HG03575 (cell line): Measurements from ENCODE around the gene DDX20.
"Not testable (repeated sequence)": the region's sequence is repeated elsewhere in the genome, so short reads cannot be mapped to it uniquely, and the experiment has no call there.

Experiments
- ATAC-seq: cut with Tn5 transposase; IDR thresholded peaks from one replicate; pipeline ENCODE4 v1.9.1; 2021; ENCODE audit not compliant: unreplicated experiment, insufficient number of reproducible peaks, low FRiP score; ENCODE audit errors: extremely low read depth

DDX20 gene

DNA sequence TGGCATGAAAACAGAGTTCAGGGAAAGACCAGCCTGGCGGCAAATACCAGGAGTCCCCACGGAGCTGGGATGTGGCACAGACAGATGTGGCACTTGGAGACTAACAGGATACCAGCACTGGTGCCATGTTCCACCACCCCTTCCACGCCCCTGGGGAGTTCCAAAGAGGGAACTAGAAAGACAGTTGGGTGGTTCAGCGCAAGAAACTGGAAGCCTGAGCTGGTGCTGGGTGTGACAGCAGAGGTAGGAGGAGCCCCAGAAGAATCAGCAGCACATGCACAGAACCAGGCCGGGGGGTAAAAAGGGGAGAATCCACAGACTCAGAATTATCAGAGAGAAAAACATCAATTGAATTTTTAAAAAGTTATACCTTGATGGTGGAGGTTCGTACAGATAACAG is 22.4 kb downstream of the DDX20 start:
- ATAC-seq = no peak

DNA sequence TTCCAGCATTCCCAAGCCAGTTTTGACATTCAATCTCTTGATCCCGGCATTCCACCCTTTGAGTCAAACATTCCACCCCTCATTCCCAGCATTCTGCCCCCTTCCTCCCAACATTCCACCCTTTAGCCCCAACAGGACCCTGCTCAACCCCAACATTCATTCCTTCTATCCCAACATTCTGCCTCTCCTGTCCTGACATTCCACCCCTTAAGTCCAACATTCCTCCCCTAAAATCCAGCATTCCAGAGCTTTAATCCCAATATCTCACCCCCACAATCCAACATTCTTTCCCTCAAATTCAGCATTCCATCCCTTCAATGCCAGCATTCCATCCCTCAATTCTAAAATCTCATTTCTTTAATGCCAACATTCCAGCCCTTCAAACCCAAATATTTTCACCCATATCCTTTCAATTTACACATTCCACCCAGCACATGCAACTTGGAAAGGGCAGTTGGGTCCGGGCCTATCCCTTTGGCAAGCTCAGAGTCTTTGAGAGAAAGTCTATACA is 22.9 kb downstream of the DDX20 start:
- ATAC-seq = no peak

DNA sequence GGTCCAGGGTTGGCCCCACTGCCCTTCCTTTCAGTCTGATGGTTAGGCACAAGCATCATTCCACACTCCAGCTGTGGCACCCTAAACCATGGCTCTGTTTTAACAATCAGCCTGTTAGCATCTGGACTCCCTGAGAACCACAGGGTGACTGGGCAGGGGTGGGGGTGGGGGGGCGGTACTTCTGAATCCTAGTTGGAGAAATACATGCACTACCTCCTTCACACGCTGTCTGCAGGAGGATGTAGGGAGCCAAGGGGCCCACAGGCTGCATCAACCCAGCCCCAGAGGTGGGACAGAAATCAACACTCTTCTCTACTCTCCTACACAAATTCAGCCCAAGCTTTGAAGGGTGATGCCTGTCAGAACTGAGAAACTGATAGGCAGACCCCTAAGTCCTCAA is 23.8 kb downstream of the DDX20 start:
- ATAC-seq = no peak

GRCh38 chr1:111784273-111784901 is 28.7 kb downstream of the DDX20 start:
- ATAC-seq = no peak

- no peak for ATAC-seq
These were observed 31.0 kb downstream of the DDX20 start for GRCh38 chr1:111786669-111787207.

DNA sequence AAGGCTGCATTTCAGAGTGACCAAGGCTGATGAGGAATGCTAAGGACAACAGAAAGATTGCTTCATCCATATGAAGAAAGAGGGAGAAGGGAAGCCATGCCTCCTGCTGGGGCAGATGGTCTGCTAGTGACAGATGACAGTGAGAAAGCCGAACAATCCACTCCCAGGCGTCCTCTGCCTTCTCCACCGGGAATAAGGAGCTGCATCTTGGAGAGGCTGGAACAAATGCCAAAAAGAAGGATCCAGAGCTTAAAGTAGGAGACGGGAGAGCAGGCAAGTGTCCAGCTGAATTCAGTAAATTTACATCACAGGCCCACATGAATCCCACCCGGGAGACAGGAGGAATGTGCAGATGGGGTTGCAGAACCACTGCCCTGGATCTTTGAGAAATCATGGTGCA is 33.4 kb downstream of the DDX20 start:
- no peak for ATAC-seq

GRCh38 chr1:111789666-111790316 is 34.1 kb downstream of the DDX20 start:
- ATAC-seq = no peak

GRCh38 chr1:111791776-111792175 is 36.1 kb downstream of the DDX20 start:
- no peak for ATAC-seq

- ATAC-seq = no peak
These were observed 36.5 kb downstream of the DDX20 start for GRCh38 chr1:111792249-111792648.

- no peak for ATAC-seq
These were observed 38.2 kb downstream of the DDX20 start for GRCh38 chr1:111793923-111794322.

DNA sequence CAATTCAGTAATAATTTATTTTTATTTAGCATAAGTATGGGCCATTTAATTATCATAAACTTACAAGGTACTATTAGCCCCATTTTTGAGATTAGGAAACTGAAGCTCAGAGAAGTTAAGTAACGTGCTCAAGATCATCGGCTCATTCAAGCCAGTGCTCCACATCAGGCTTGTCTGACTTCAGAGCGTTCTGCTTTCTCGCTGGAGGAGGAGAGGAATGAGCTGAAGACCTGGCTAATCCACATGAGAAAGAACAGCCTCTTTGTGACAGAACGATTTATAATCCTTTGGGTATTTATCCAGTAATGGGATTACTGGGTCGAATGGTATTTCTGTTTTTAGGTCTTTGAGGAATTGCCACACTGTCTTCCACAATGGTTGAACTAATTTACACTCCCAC is 39.7 kb downstream of the DDX20 start:
- no peak for ATAC-seq

GRCh38 chr1:111798580-111798979 is 42.9 kb downstream of the DDX20 start:
- no peak for ATAC-seq

DNA sequence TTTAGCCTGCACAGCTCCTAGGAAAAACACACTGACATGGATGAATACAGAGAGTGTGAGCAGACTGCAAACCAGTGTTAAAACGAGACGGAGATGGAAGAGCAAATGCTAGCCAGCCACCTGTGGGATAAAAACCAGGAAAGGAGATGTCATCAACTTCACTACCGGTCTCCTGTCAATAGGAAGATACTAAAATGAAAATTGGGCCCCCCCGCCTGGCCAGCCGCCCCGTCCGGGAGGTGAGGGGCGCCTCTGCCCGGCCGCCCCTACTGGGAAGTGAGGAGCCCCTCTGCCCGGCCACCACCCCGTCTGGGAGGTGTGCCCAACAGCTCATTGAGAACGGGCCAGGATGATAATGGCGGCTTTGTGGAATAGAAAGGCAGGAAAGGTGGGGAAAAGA is 44.0 kb downstream of the DDX20 start:
- not testable (repeated sequence) for ATAC-seq

DNA sequence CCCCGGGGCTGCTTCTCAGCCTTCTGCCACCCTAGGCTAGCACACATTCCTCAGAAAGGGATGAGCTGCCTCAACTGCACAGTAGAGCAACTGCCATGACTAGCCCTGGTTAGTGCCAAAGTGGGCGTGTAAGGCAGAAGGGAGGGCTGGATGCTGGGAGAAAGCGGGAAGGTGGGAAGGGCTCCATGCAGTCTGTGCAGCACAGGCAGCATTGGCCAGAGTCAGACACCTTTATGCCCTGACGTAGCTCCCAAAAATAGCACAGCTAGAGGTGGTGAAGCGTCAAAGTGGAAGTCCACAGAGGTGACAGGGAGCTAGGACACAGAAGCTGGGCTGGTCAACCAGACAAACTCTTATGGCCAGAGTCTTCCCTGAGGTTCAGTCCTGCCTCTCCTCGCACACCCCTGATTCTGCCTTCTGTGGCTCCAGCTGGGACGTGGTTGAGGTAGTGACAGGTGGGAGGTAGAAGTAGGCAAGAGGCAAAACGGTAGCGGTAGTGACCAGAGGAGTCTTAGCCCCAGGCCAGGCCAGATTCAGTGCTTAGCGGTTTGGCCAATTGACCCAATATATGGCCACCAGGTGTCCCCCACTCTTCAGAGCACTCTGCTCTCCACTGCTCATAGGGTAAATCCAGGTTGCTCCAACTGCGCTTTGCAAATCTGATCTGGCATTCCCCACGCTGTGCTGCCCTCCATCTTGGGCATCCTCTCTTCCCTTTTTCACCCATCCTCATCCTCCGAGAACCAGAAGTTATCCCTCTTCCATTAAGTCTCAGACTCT is 45.6 kb downstream of the DDX20 start:
- no peak for ATAC-seq

GRCh38 chr1:111802110-111802509 is 46.4 kb downstream of the DDX20 start:
- no peak for ATAC-seq

GRCh38 chr1:111802984-111803383 is 47.3 kb downstream of the DDX20 start:
- no peak for ATAC-seq

- no peak for ATAC-seq
These were observed 48.2 kb downstream of the DDX20 start for GRCh38 chr1:111803951-111804350.

GRCh38 chr1:111804776-111805175 is 49.1 kb downstream of the DDX20 start:
- ATAC-seq = no peak

DNA sequence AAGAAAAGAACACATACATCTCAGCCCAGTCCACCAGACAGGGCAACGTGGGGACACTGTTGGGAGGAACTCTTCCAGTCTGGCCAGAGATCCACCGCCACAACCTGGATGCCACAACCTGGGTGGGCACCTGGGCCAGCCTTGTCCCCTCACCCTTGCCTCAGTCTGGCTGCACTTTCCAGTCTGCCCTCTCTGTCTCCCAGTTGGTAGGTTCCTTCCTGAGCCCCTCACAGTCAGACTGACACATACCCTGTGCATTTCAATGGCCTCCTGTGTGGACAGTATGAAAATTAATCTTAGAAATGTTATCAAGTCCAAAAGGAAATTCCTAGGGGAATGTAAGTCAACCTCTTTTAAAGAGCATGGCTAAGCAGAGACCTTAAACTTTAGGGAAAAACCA is 49.5 kb downstream of the DDX20 start:
- ATAC-seq = no peak

- no peak for ATAC-seq
These were observed 56.2 kb downstream of the DDX20 start for GRCh38 chr1:111811891-111812290.
